Testis (tissue), 2 donors: Measurements from ENCODE around the gene ASB18.

Experiments used
- POLR2A ChIP-seq: fragments of 450-650 bp; IDR thresholded peaks from one replicate; pipeline ENCODE4 v1.6.1; 2017; ENCODE audit warnings: antibody characterized with exemption, mild to moderate bottlenecking, moderate library complexity
- TF ChIP-seq, protein P1 (sequence below), 3 experiments: fragments of 450-650 bp in 2 of 3; fragments of 200-600 bp in 1 of 3; sonication (generic) in 1 of 3; IDR thresholded peaks; one replicate each; pipeline ENCODE4 v1.5.1; 2016 to 2019; ENCODE audit warnings: antibody characterized with exemption in 3 of 3, mild to moderate bottlenecking in 2 of 3, moderate library complexity in 1 of 3

DNA sequence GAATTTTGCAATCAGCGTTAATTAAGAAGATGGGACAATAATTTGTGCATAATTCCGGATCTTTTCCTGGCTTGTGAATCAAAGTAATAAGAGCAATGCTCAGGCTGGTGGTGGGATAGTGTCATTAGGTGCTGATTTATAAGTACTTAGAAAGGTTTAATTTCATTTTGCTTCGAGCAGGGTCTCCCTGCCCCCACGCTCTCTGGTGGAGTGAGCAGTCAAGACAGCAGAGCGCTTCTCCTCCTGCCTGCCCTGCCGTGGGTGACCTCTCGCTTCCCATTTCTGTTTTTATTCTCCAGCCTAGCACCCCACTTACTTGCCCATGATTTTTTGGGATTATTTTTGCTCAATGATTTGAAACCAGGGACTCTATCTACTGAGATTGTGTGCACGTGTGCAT lies 7.1 kb downstream of the ASB18 start:
- TF ChIP-seq, protein P1, sequence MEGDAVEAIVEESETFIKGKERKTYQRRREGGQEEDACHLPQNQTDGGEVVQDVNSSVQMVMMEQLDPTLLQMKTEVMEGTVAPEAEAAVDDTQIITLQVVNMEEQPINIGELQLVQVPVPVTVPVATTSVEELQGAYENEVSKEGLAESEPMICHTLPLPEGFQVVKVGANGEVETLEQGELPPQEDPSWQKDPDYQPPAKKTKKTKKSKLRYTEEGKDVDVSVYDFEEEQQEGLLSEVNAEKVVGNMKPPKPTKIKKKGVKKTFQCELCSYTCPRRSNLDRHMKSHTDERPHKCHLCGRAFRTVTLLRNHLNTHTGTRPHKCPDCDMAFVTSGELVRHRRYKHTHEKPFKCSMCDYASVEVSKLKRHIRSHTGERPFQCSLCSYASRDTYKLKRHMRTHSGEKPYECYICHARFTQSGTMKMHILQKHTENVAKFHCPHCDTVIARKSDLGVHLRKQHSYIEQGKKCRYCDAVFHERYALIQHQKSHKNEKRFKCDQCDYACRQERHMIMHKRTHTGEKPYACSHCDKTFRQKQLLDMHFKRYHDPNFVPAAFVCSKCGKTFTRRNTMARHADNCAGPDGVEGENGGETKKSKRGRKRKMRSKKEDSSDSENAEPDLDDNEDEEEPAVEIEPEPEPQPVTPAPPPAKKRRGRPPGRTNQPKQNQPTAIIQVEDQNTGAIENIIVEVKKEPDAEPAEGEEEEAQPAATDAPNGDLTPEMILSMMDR (IDR thresholded peaks at IDR 0.05), result no peak
- TF ChIP-seq POLR2A, result no peak
